SK-N-SH (cell line): ENCODE data around the gene ETS2. TPM values are rescaled to one million over a fixed set of nuclear protein-coding genes. Genes with fewer than 3 reads are reported as not detected.

Experiments used
- CTCF ChIA-PET: fragments of 300-600, 350-600 bp; formaldehyde crosslinking; extraction: SDS; loops from one replicate; lab custom pipeline; 2021; lab: Yijun Ruan, JAX
- POLR2A ChIA-PET: fragments of 350-600 bp; sonication (Branson Sonifier 250); formaldehyde crosslinking; extraction: SDS; loops from one replicate; lab custom pipeline; 2020; ENCODE audit warnings: antibody characterized with exemption, inconsistent platforms; lab: Yijun Ruan, JAX
- DNase-seq: peaks from one replicate; pipeline ENCODE4 v3.0.0; 2012
- H2AFZ ChIP-seq: fragments of 200-600 bp; sonication (generic); 2 replicates; pipeline ENCODE4 v1.8.1; 2016; ENCODE audit warnings: antibody characterized with exemption, mild to moderate bottlenecking, low read depth
- H3F3A ChIP-seq: fragments of 200-600 bp; sonication (generic); replicated peaks from 2 replicates; pipeline ENCODE3; 2016; ENCODE audit warnings: antibody characterized with exemption, mild to moderate bottlenecking; ENCODE audit not compliant: insufficient read depth
- H3K27ac ChIP-seq, 2 experiments: fragments of 200-500 bp in 1 of 2; fragments of 200-600 bp in 1 of 2; sonication (Bioruptor generic) in 1 of 2; sonication (generic), shearing (Covaris generic) in 1 of 2; 2 replicates each; pipeline versions ENCODE4 v1.5.1 to v1.6.1; 2014 to 2016; ENCODE audit warnings: low read depth in 2 of 2, inconsistent platforms in 1 of 2, low read length in 1 of 2, mild to moderate bottlenecking in 1 of 2, mixed read lengths in 1 of 2
- H3K27me3 ChIP-seq: fragments of 200-600 bp; sonication (generic), shearing (Covaris generic); 2 replicates; pipeline ENCODE4 v1.6.1; 2016; ENCODE audit warnings: mixed run types; ENCODE audit not compliant: insufficient read depth
- H3K36me3 ChIP-seq, 2 experiments: fragments of 200-500 bp in 1 of 2; fragments of 200-600 bp in 1 of 2; sonication (Bioruptor generic) in 1 of 2; sonication (generic) in 1 of 2; replicated peaks in 1 of 2; 2 replicates each; pipeline versions ENCODE3 to v1.5.1; 2014 to 2016; ENCODE audit warnings: low read length in 1 of 2, mild to moderate bottlenecking in 1 of 2; ENCODE audit not compliant: insufficient read depth in 2 of 2, control insufficient read depth in 1 of 2
- H3K4me1 ChIP-seq, 2 experiments: fragments of 200-500 bp in 1 of 2; fragments of 200-600 bp in 1 of 2; sonication (Bioruptor generic) in 1 of 2; sonication (generic), shearing (Covaris generic) in 1 of 2; 2 replicates each; pipeline versions ENCODE4 v1.5.1 to v1.6.1; 2014 to 2016; ENCODE audit warnings: low read depth in 1 of 2, low read length in 1 of 2, mixed run types in 1 of 2; ENCODE audit not compliant: insufficient read depth in 2 of 2, control insufficient read depth in 1 of 2
- H3K4me2 ChIP-seq: fragments of 200-600 bp; sonication (generic), shearing (Covaris generic); 2 replicates; pipeline ENCODE4 v1.6.1; 2017; ENCODE audit warnings: mixed run types
- H3K4me3 ChIP-seq, 2 experiments: fragments of 200-500 bp in 1 of 2; fragments of 200-600 bp in 1 of 2; sonication (Bioruptor generic) in 1 of 2; sonication (generic), shearing (Covaris generic) in 1 of 2; 2 replicates each; pipeline versions ENCODE4 v1.5.1 to v1.8.1; 2014 to 2016; ENCODE audit warnings: low read depth in 2 of 2, inconsistent platforms in 1 of 2, low read length in 1 of 2, mild to moderate bottlenecking in 1 of 2, mixed read lengths in 1 of 2, moderate library complexity in 1 of 2
- H3K79me2 ChIP-seq: fragments of 200-600 bp; sonication (generic); 2 replicates; pipeline ENCODE4 v1.8.1; 2017; ENCODE audit warnings: mild to moderate bottlenecking; ENCODE audit not compliant: insufficient read depth
- H3K9ac ChIP-seq: fragments of 200-600 bp; sonication (generic); 2 replicates; pipeline ENCODE4 v1.6.1; 2017; ENCODE audit warnings: mixed run types
- H3K9me2 ChIP-seq: fragments of 200-600 bp; sonication (generic); 2 replicates; pipeline ENCODE4 v1.6.1; 2017; ENCODE audit warnings: mixed run types
- H3K9me3 ChIP-seq: fragments of 200-600 bp; sonication (generic); 2 replicates; pipeline ENCODE4 v1.6.1; 2017; ENCODE audit warnings: mixed run types, mild to moderate bottlenecking, moderate library complexity
- H4K20me1 ChIP-seq: fragments of 200-600 bp; sonication (generic); 2 replicates; pipeline ENCODE4 v1.6.1; 2017; ENCODE audit warnings: mild to moderate bottlenecking, mixed run types; ENCODE audit not compliant: insufficient read depth
- CHD2 ChIP-seq: fragments of 150-350 bp; IDR thresholded peaks from 2 replicates; pipeline ENCODE4 v1.6.1; 2018; ENCODE audit warnings: low read length; ENCODE audit not compliant: partially characterized antibody
- ELF1 ChIP-seq: IDR thresholded peaks from 2 replicates; pipeline ENCODE4 v1.4.0; 2012
- EP300 ChIP-seq, 2 experiments: IDR thresholded peaks; 2 replicates each; pipeline versions ENCODE4 v1.4.0 to v1.6.1; 2012; ENCODE audit warnings: borderline replicate concordance in 1 of 2, low read depth in 1 of 2, low read length in 1 of 2
- FOXJ3 ChIP-seq: sonication (generic); formaldehyde crosslinking; IDR thresholded peaks from 2 replicates; pipeline ENCODE4 v1.5.1; 2020; ENCODE audit warnings: mild to moderate bottlenecking, missing genetic modification reagents
- GATA2 ChIP-seq: sonication (generic); formaldehyde crosslinking; IDR thresholded peaks from 2 replicates; pipeline ENCODE4 v1.5.0; 2020; ENCODE audit warnings: mild to moderate bottlenecking, missing genetic modification reagents
- JUND ChIP-seq: IDR thresholded peaks from 2 replicates; pipeline ENCODE4 v1.4.0; 2012
- MAX ChIP-seq: IDR thresholded peaks from 2 replicates; pipeline ENCODE4 v1.4.0; 2012; ENCODE audit warnings: low read depth
- MEF2A ChIP-seq: IDR thresholded peaks from 2 replicates; pipeline ENCODE4 v1.4.0; 2012; ENCODE audit warnings: low read depth, borderline replicate concordance
- RAD21 ChIP-seq: IDR thresholded peaks from 2 replicates; pipeline ENCODE4 v1.6.1; 2012; ENCODE audit warnings: mild to moderate bottlenecking, low read length
- RCOR1 ChIP-seq: fragments of 150-350 bp; IDR thresholded peaks from 2 replicates; pipeline ENCODE4 v1.6.1; 2017; ENCODE audit warnings: antibody characterized with exemption, low read length
- SIN3A ChIP-seq: IDR thresholded peaks from 2 replicates; pipeline ENCODE4 v1.6.1; 2012; ENCODE audit warnings: low read depth, mild to moderate bottlenecking, low read length, moderate library complexity, borderline replicate concordance
- SMC3 ChIP-seq: IDR thresholded peaks from 2 replicates; pipeline ENCODE4 v1.6.1; 2012; ENCODE audit warnings: low read depth, low read length, improper control_type of control experiment
- TCF12 ChIP-seq: IDR thresholded peaks from 2 replicates; pipeline ENCODE4 v1.4.0; 2012
- YY1 ChIP-seq: IDR thresholded peaks from 2 replicates; pipeline ENCODE4 v1.4.0; 2012; ENCODE audit warnings: low read depth, mild to moderate bottlenecking
- ZBTB33 ChIP-seq: IDR thresholded peaks from 2 replicates; pipeline ENCODE4 v1.4.0; 2012; ENCODE audit warnings: low read depth, borderline replicate concordance
- WGBS: methylation state at CpG from one replicate; pipeline ENCODE4 v1.1.6; 2017; ENCODE audit warnings: low lambda C conversion rate; 5-methylcytosine and 5-hydroxymethylcytosine counted together
- polyA plus RNA-seq, 3 experiments: library from polyadenylated mRNA; depleted of rRNA; stranded (reverse); fragments of >200 nt; gene quantifications; 2 replicates each; pipeline ENCODE4 v1.2.3, GENCODE V29; 2012
- TF ChIP-seq, protein P1 (sequence below): fragments of 150-350 bp; IDR thresholded peaks from 2 replicates; pipeline ENCODE4 v1.6.1; 2017; ENCODE audit warnings: antibody characterized with exemption, low read length, low read depth, borderline replicate concordance
- TF ChIP-seq, protein P2 (sequence below): fragments of 150-350 bp; IDR thresholded peaks from 2 replicates; pipeline ENCODE4 v1.6.1; 2016; ENCODE audit warnings: mild to moderate bottlenecking, low read depth, low read length

ETS2 gene
- polyA plus RNA-seq, 1 of the 3 experiments (the other 2 are of a cell fraction), result 16.3 TPM

DNA sequence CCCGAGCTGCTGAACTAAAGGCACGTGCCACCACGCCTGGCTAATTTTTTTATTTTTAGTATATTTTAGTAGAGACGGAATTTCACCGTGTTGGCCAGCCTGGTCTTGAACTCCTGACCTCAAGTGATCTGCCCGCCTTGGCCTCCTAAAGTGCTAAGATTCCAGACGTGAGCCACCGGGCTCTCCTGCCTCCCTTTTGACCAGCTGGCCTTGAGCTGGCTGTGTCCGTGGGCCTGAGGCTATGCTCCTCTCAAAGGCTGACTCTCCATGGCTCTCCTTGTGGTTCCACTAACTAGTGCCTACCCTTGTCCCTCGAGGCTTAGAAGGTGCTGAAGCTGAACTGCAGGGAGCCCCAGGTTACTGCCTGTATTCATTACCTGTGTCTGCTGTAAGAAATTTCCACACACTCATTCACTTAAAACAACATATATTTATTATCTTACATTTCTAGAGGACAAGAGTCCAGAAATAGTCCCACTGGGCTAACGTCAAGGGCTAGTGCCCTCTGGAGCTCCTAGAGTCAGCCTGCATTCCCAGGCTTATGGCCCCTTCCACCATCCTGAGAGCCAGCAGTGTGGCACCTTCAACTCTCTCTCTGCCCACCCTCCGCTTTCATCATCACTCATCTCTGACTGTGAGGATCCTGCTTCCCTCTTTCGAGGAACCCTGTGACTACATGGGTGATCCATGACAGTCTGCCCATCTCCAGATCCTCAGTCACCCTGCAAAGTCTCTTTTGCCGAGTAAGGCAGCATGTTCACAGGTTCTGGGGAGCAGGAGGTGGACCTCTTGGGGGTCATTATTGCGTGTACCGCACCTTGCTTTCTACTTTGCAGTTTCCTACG lies 34.9 kb downstream of the ETS2 start:
- no peaks in the 10 kb centered on the region for H3K27me3 ChIP-seq
- CTCF ChIA-PET, result interaction anchor here (1.0 kb wide), 1 partner anchor 106 kb away, joined by 3 read pairs; no protein-coding TSS in a partner anchor
- TF ChIP-seq MEF2A (no peak), MAX (no peak), JUND (no peak), ZBTB33 (no peak), EP300 (IDR thresholded peaks at IDR 0.05; ENCODE audit: borderline replicate concordance in 1 of 2, low read depth in 1 of 2, low read length in 1 of 2) (no peak), YY1 (no peak), TCF12 (no peak), GATA2 (CRISPR knock-in tag) (no peak), ELF1 (no peak), SMC3 (no peak), RCOR1 (no peak), SIN3A (no peak), RAD21 (no peak), CHD2 (no peak), FOXJ3 (no peak)
- TF ChIP-seq, protein P1, sequence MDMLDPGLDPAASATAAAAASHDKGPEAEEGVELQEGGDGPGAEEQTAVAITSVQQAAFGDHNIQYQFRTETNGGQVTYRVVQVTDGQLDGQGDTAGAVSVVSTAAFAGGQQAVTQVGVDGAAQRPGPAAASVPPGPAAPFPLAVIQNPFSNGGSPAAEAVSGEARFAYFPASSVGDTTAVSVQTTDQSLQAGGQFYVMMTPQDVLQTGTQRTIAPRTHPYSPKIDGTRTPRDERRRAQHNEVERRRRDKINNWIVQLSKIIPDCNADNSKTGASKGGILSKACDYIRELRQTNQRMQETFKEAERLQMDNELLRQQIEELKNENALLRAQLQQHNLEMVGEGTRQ, result no peak
- TF ChIP-seq, protein P2, sequence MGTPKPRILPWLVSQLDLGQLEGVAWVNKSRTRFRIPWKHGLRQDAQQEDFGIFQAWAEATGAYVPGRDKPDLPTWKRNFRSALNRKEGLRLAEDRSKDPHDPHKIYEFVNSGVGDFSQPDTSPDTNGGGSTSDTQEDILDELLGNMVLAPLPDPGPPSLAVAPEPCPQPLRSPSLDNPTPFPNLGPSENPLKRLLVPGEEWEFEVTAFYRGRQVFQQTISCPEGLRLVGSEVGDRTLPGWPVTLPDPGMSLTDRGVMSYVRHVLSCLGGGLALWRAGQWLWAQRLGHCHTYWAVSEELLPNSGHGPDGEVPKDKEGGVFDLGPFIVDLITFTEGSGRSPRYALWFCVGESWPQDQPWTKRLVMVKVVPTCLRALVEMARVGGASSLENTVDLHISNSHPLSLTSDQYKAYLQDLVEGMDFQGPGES, result no peak
- peak overlapping the region in 1 of 2 experiments; percentile 93; a peak in 2 of 4 replicates for H3K27ac ChIP-seq
- no peaks in the 10 kb centered on the region for H3K9me3 ChIP-seq
- peaks cover 41% of the 10 kb centered on the region for H3F3A ChIP-seq
- H3K9me2 ChIP-seq, result no peaks in the 10 kb centered on the region
- H3K4me2 ChIP-seq, result 0 out of 2 replicates have a peak overlapping the region, but pooled peaks have one; percentile 38
- H3K4me1 ChIP-seq, result peaks cover 0 to 29% of the 10 kb centered on the region in 2 experiments
- POLR2A ChIA-PET, result no interaction called here
- no peaks in the 10 kb centered on the region for H3K36me3 ChIP-seq
- no peak overlapping the region for H3K4me3 ChIP-seq
- H4K20me1 ChIP-seq, result no peaks in the 10 kb centered on the region
- WGBS, result 93% methylated on average over 17 of the region's 17 CpGs
- H2AFZ ChIP-seq, result no peak overlapping the region
- DNase-seq, result no peak
- no peak overlapping the region for H3K9ac ChIP-seq
- H3K79me2 ChIP-seq, result no peaks in the 10 kb centered on the region
